Prostate gland (tissue), 2 donors: Measurements from ENCODE around the gene TXNRD3. TPM values are rescaled to one million over a fixed set of nuclear protein-coding genes. Genes with fewer than 3 reads are reported as not detected.

Experiments used
- DNase-seq: peaks from one replicate; pipeline ENCODE4 v3.0.0-alpha.2; 2019; ENCODE audit warnings: low spot score
- H3K27ac ChIP-seq, 2 donors: fragments of 200-600 bp; sonication (generic); 2 replicates each; pipeline ENCODE4 v1.5.1; 2017 to 2019
- H3K27me3 ChIP-seq: fragments of 200-600 bp; sonication (generic); replicated peaks from 2 replicates; pipeline ENCODE4 v1.5.1; 2019; ENCODE audit not compliant: insufficient read depth
- H3K36me3 ChIP-seq, 2 donors: fragments of 200-600 bp; sonication (generic); 1 replicate in 1 of 2; 2 replicates in 1 of 2; pipeline versions ENCODE4 v1.5.1 to v1.8.1; 2017 to 2019
- H3K4me1 ChIP-seq: fragments of 200-600 bp; sonication (generic); replicated peaks from 2 replicates; pipeline ENCODE4 v1.5.1; 2019
- H3K4me3 ChIP-seq, 2 donors: fragments of 200-600 bp; sonication (generic); 2 replicates each; pipeline ENCODE4 v1.5.1; 2017 to 2019
- H3K9me3 ChIP-seq: fragments of 200-600 bp; sonication (generic); 2 replicates; pipeline ENCODE4 v1.5.1; 2017
- CTCF ChIP-seq, 4 experiments: fragments of 200-600 bp in 2 of 4; fragments of 450-650 bp in 2 of 4; sonication (generic) in 2 of 4; IDR thresholded peaks; 1 replicate in 3 of 4; 2 replicates in 1 of 4; pipeline ENCODE4 v1.5.1; 2016 to 2019; ENCODE audit warnings: antibody characterized with exemption in 4 of 4, mild to moderate bottlenecking in 2 of 4, moderate library complexity in 2 of 4
- POLR2A ChIP-seq: fragments of 450-650 bp; IDR thresholded peaks from one replicate; pipeline ENCODE4 v1.6.1; 2016; ENCODE audit warnings: antibody characterized with exemption, mild to moderate bottlenecking
- POLR2AphosphoS5 ChIP-seq: sonication (generic); formaldehyde crosslinking; IDR thresholded peaks from one replicate; pipeline ENCODE4 v1.6.1; 2017; ENCODE audit warnings: antibody characterized with exemption
- WGBS: methylation state at CpG from one replicate; pipeline ENCODE4 v1.1.5; 2018; 5-methylcytosine and 5-hydroxymethylcytosine counted together
- intact Hi-C: fragments of 100-400 bp; cut with DNase I; formaldehyde crosslinking; loops from one replicate; pipeline ENCODE4 v1.14.2; 2022
- total RNA-seq, 2 donors: library from RNA; depleted of rRNA; stranded (reverse); fragments of >200 nt; gene quantifications; one replicate each; pipeline ENCODE4 v1.1.0, GENCODE V29; 2016

Gene TXNRD3
- total RNA-seq, 2 donors from 2014 or later: 14.4 to 20.7 TPM

GRCh38 chr3:126618021-126618420 lies 36.9 kb downstream of the TXNRD3 start:
- Histone ChIP-seq H3K36me3 (no peaks in the 10 kb centered on the region), H3K27me3 (no peaks in the 10 kb centered on the region), H3K9me3 (no peaks in the 10 kb centered on the region), H3K4me3 (no peak overlapping the region), H3K27ac (no peak overlapping the region), H3K4me1 (no peaks in the 10 kb centered on the region)
- TF ChIP-seq CTCF (IDR thresholded peaks at IDR 0.05) (no peak), POLR2AphosphoS5 (no peak), POLR2A (no peak)
- intact Hi-C loops: no loop called here
- WGBS: 96% methylated on average over 1 of the region's 1 CpG
- no peak for DNase-seq

- DNase-seq: no peak
- no peaks in the 10 kb centered on the region for H3K4me1 ChIP-seq
- intact Hi-C loops: no loop called here
- no peak for TF ChIP-seq POLR2AphosphoS5
- H3K27me3 ChIP-seq: no peaks in the 10 kb centered on the region
- H3K9me3 ChIP-seq: no peaks in the 10 kb centered on the region
- H3K36me3 ChIP-seq: no peaks in the 10 kb centered on the region
- no peak overlapping the region for H3K4me3 ChIP-seq
- no peak overlapping the region for H3K27ac ChIP-seq
Observed at GRCh38 chr3:126617571-126617970, 37.4 kb downstream of the TXNRD3 start.

GRCh38 chr3:126616931-126617330 lies 38.0 kb downstream of the TXNRD3 start:
- Histone ChIP-seq H3K27me3 (no peaks in the 10 kb centered on the region), H3K27ac (no peak overlapping the region), H3K4me3 (no peak overlapping the region), H3K36me3 (no peaks in the 10 kb centered on the region), H3K9me3 (no peaks in the 10 kb centered on the region), H3K4me1 (no peaks in the 10 kb centered on the region)
- TF ChIP-seq POLR2A (no peak), CTCF (IDR thresholded peaks at IDR 0.05) (no peak), POLR2AphosphoS5 (no peak)
- WGBS: 93% methylated on average over 2 of the region's 2 CpGs
- intact Hi-C loops: no loop called here
- DNase-seq: no peak

- TF ChIP-seq POLR2AphosphoS5: no peak
- TF ChIP-seq POLR2A: no peak
- no peak for TF ChIP-seq CTCF (IDR thresholded peaks at IDR 0.05)
- Histone ChIP-seq H3K9me3 (no peaks in the 10 kb centered on the region), H3K27ac (no peak overlapping the region), H3K4me1 (no peaks in the 10 kb centered on the region), H3K4me3 (no peak overlapping the region), H3K27me3 (no peaks in the 10 kb centered on the region), H3K36me3 (no peaks in the 10 kb centered on the region)
- no peak for DNase-seq
- intact Hi-C loops: no loop called here
- WGBS: 78% methylated on average over 2 of the region's 2 CpGs
Observed at GRCh38 chr3:126613479-126614188, 41.3 kb downstream of the TXNRD3 start.

GRCh38 chr3:126612479-126613205 lies 42.3 kb downstream of the TXNRD3 start:
- Histone ChIP-seq H3K9me3 (no peaks in the 10 kb centered on the region), H3K27me3 (no peaks in the 10 kb centered on the region), H3K27ac (no peak overlapping the region), H3K4me3 (no peak overlapping the region), H3K36me3 (no peaks in the 10 kb centered on the region), H3K4me1 (no peaks in the 10 kb centered on the region)
- no peak for TF ChIP-seq POLR2AphosphoS5
- no peak for TF ChIP-seq POLR2A
- TF ChIP-seq CTCF (IDR thresholded peaks at IDR 0.05): no peak
- 89% methylated on average over 4 of the region's 4 CpGs for WGBS
- DNase-seq: no peak
- intact Hi-C loops: no loop called here
